ENCODE measurements around the gene KRT14. TPM values are rescaled to one million over a fixed set of nuclear protein-coding genes. Genes with fewer than 3 reads are reported as not detected.
"Not testable (repeated sequence)": the region's sequence is repeated elsewhere in the genome, so short reads cannot be mapped to it uniquely, and the experiment has no call there.

Gene KRT14
- total RNA-seq, 3 donors from 2014 or later, result 0.80 to 692 (median 388) TPM

GRCh38 chr17:41544491-41544892 is 42.2 kb downstream of the KRT14 start:
- Histone ChIP-seq H3K9me3 (no peaks in the 10 kb centered on the region), H3K36me3 (no peaks in the 10 kb centered on the region), H3K4me3 (no peak overlapping the region), H3K4me1 (peaks cover 12% of the 10 kb centered on the region in 2 donors), H3K27ac (peak overlapping the region in 1 of 2 donors; percentile 25), H3K27me3 (no peaks in the 10 kb centered on the region)
- intact Hi-C loops (cut with DNase I; ENCODE audit: low total_unique reads), result loop anchor here (10.0 kb wide), 1 partner anchor 110 kb away; no protein-coding TSS in a partner anchor
- TF ChIP-seq, protein P1, sequence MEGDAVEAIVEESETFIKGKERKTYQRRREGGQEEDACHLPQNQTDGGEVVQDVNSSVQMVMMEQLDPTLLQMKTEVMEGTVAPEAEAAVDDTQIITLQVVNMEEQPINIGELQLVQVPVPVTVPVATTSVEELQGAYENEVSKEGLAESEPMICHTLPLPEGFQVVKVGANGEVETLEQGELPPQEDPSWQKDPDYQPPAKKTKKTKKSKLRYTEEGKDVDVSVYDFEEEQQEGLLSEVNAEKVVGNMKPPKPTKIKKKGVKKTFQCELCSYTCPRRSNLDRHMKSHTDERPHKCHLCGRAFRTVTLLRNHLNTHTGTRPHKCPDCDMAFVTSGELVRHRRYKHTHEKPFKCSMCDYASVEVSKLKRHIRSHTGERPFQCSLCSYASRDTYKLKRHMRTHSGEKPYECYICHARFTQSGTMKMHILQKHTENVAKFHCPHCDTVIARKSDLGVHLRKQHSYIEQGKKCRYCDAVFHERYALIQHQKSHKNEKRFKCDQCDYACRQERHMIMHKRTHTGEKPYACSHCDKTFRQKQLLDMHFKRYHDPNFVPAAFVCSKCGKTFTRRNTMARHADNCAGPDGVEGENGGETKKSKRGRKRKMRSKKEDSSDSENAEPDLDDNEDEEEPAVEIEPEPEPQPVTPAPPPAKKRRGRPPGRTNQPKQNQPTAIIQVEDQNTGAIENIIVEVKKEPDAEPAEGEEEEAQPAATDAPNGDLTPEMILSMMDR (IDR thresholded peaks at IDR 0.05), result no peak
- no peak for TF ChIP-seq POLR2A (IDR thresholded peaks at IDR 0.05)
- no peak for TF ChIP-seq POLR2AphosphoS5 (IDR thresholded peaks at IDR 0.05)
- DNase-seq (ENCODE audit: low spot score in 2 of 2), result no peak

DNA sequence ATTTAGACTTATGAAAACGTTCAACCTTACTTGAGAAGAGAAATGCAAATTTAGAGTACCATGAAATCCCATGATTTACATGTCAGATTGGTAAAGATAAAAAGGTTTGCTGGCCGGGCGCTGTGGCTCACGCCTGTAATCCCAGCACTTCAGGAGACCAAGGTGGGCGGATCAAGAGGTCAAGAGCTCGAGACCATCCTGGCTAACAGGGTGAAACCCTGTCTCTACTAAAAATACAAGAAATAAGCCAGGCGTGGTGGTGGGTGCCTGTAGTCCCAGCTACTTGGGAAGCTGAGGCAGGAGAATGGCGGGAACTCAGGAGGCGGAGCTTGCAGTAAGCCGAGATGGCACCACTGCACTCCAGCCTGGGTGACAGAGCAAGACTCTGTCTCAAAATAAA is 43.9 kb downstream of the KRT14 start:
- peaks cover 0 to 10% of the 10 kb centered on the region in 2 donors for H3K4me1 ChIP-seq
- not testable (repeated sequence) for DNase-seq (ENCODE audit: low spot score in 2 of 2); H3K4me3 ChIP-seq; H3K27ac ChIP-seq; H3K9me3 ChIP-seq; H3K27me3 ChIP-seq; H3K36me3 ChIP-seq
- intact Hi-C loops (cut with DNase I; ENCODE audit: low total_unique reads), result loop anchor here (10.0 kb wide), 1 partner anchor 112 kb away; no protein-coding TSS in a partner anchor

GRCh38 chr17:41542357-41542756 is 44.3 kb downstream of the KRT14 start:
- Histone ChIP-seq H3K9me3 (no peaks in the 10 kb centered on the region), H3K36me3 (no peaks in the 10 kb centered on the region), H3K4me3 (no peak overlapping the region), H3K27me3 (no peaks in the 10 kb centered on the region), H3K27ac (no peak overlapping the region), H3K4me1 (peaks cover 0 to 14% of the 10 kb centered on the region in 2 donors)
- intact Hi-C loops (cut with DNase I; ENCODE audit: low total_unique reads), result loop anchor here (10.0 kb wide), 1 partner anchor 112 kb away; no protein-coding TSS in a partner anchor
- DNase-seq (ENCODE audit: low spot score in 2 of 2), result no peak
- TF ChIP-seq POLR2A (IDR thresholded peaks at IDR 0.05), result no peak
- TF ChIP-seq, protein P1 (IDR thresholded peaks at IDR 0.05), result no peak

DNA sequence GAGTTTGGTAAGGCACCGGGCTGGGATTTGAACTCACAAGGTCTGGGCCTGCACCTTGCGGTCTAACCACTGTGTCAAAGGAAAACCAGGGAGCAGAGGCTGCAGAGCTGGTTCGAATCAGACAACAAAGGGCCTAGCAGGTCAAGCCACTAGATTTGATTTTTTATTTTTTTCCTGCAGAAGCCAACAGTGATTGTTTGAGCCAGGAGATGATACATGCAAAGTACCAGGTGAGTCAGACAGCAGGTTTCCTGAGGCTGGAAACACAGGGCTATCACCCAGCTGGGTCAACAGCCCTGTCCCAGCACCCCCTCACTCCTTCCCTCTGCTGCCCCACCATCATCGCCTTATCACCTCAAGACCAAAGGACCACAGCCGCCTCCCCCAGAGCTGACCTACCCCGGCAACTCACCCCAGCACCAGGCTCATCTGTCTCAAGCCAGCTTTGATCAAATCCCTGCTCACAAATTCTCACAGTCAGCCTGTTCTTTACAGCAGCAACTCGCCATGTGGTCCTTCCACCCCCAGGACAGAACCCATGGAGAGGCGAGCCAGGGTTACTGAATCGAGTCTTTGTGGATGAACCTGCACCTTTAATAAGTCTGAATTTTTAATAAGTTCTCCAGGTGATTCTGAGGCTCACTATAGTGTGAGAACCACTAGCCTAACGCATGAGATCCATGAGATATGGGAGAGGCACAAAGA is 45.6 kb downstream of the KRT14 start:
- no peaks in the 10 kb centered on the region for H3K27me3 ChIP-seq
- intact Hi-C loops (cut with DNase I; ENCODE audit: low total_unique reads), result loop anchor here (10.0 kb wide), 1 partner anchor 114 kb away; no protein-coding TSS in a partner anchor
- TF ChIP-seq, protein P1 (IDR thresholded peaks at IDR 0.05), result no peak
- H3K4me1 ChIP-seq, result peaks cover 0 to 25% of the 10 kb centered on the region in 2 donors
- peak overlapping the region; percentile 85 to 88 for H3K27ac ChIP-seq
- H3K36me3 ChIP-seq, result no peaks in the 10 kb centered on the region
- no peaks in the 10 kb centered on the region for H3K9me3 ChIP-seq
- no peak overlapping the region for H3K4me3 ChIP-seq
- DNase-seq (ENCODE audit: low spot score in 2 of 2), result no peak

GRCh38 chr17:41539979-41540701 is 46.6 kb downstream of the KRT14 start:
- Histone ChIP-seq H3K9me3 (no peaks in the 10 kb centered on the region), H3K27ac (peak overlapping the region; percentile 85 to 88), H3K4me1 (peaks cover 0 to 31% of the 10 kb centered on the region in 2 donors), H3K36me3 (no peaks in the 10 kb centered on the region), H3K4me3 (no peak overlapping the region), H3K27me3 (no peaks in the 10 kb centered on the region)
- no peak for DNase-seq (ENCODE audit: low spot score in 2 of 2)
- intact Hi-C loops (cut with DNase I; ENCODE audit: low total_unique reads), result loop anchor here (10.0 kb wide), 1 partner anchor 115 kb away; no protein-coding TSS in a partner anchor
- TF ChIP-seq POLR2AphosphoS5 (IDR thresholded peaks at IDR 0.05) (no peak), POLR2A (IDR thresholded peaks at IDR 0.05) (no peak)
- TF ChIP-seq, protein P1 (IDR thresholded peaks at IDR 0.05), result no peak
